SK-N-SH (cell line): ENCODE measurements around the gene BNC2. TPM values are rescaled to one million over a fixed set of nuclear protein-coding genes. Genes with fewer than 3 reads are reported as not detected.

Experiments
- CTCF ChIA-PET: fragments of 300-600, 350-600 bp; formaldehyde crosslinking; extraction: SDS; loops from one replicate; lab custom pipeline; 2021; lab: Yijun Ruan, JAX
- POLR2A ChIA-PET: fragments of 350-600 bp; sonication (Branson Sonifier 250); formaldehyde crosslinking; extraction: SDS; loops from one replicate; lab custom pipeline; 2020; ENCODE audit warnings: antibody characterized with exemption, inconsistent platforms; lab: Yijun Ruan, JAX
- DNase-seq: peaks from one replicate; pipeline ENCODE4 v3.0.0; 2012
- H2AFZ ChIP-seq: fragments of 200-600 bp; sonication (generic); 2 replicates; pipeline ENCODE4 v1.8.1; 2016; ENCODE audit warnings: antibody characterized with exemption, mild to moderate bottlenecking, low read depth
- H3F3A ChIP-seq: fragments of 200-600 bp; sonication (generic); replicated peaks from 2 replicates; pipeline ENCODE3; 2016; ENCODE audit warnings: antibody characterized with exemption, mild to moderate bottlenecking; ENCODE audit not compliant: insufficient read depth
- H3K27ac ChIP-seq, 2 experiments: fragments of 200-500 bp in 1 of 2; fragments of 200-600 bp in 1 of 2; sonication (Bioruptor generic) in 1 of 2; sonication (generic), shearing (Covaris generic) in 1 of 2; 2 replicates each; pipeline versions ENCODE4 v1.5.1 to v1.6.1; 2014 to 2016; ENCODE audit warnings: low read depth in 2 of 2, inconsistent platforms in 1 of 2, low read length in 1 of 2, mild to moderate bottlenecking in 1 of 2, mixed read lengths in 1 of 2
- H3K27me3 ChIP-seq: fragments of 200-600 bp; sonication (generic), shearing (Covaris generic); 2 replicates; pipeline ENCODE4 v1.6.1; 2016; ENCODE audit warnings: mixed run types; ENCODE audit not compliant: insufficient read depth
- H3K36me3 ChIP-seq, 2 experiments: fragments of 200-500 bp in 1 of 2; fragments of 200-600 bp in 1 of 2; sonication (Bioruptor generic) in 1 of 2; sonication (generic) in 1 of 2; replicated peaks in 1 of 2; 2 replicates each; pipeline versions ENCODE3 to v1.5.1; 2014 to 2016; ENCODE audit warnings: low read length in 1 of 2, mild to moderate bottlenecking in 1 of 2; ENCODE audit not compliant: insufficient read depth in 2 of 2, control insufficient read depth in 1 of 2
- H3K4me1 ChIP-seq, 2 experiments: fragments of 200-500 bp in 1 of 2; fragments of 200-600 bp in 1 of 2; sonication (Bioruptor generic) in 1 of 2; sonication (generic), shearing (Covaris generic) in 1 of 2; 2 replicates each; pipeline versions ENCODE4 v1.5.1 to v1.6.1; 2014 to 2016; ENCODE audit warnings: low read depth in 1 of 2, low read length in 1 of 2, mixed run types in 1 of 2; ENCODE audit not compliant: insufficient read depth in 2 of 2, control insufficient read depth in 1 of 2
- H3K4me2 ChIP-seq: fragments of 200-600 bp; sonication (generic), shearing (Covaris generic); 2 replicates; pipeline ENCODE4 v1.6.1; 2017; ENCODE audit warnings: mixed run types
- H3K4me3 ChIP-seq, 2 experiments: fragments of 200-500 bp in 1 of 2; fragments of 200-600 bp in 1 of 2; sonication (Bioruptor generic) in 1 of 2; sonication (generic), shearing (Covaris generic) in 1 of 2; 2 replicates each; pipeline versions ENCODE4 v1.5.1 to v1.8.1; 2014 to 2016; ENCODE audit warnings: low read depth in 2 of 2, inconsistent platforms in 1 of 2, low read length in 1 of 2, mild to moderate bottlenecking in 1 of 2, mixed read lengths in 1 of 2, moderate library complexity in 1 of 2
- H3K79me2 ChIP-seq: fragments of 200-600 bp; sonication (generic); 2 replicates; pipeline ENCODE4 v1.8.1; 2017; ENCODE audit warnings: mild to moderate bottlenecking; ENCODE audit not compliant: insufficient read depth
- H3K9ac ChIP-seq: fragments of 200-600 bp; sonication (generic); 2 replicates; pipeline ENCODE4 v1.6.1; 2017; ENCODE audit warnings: mixed run types
- H3K9me2 ChIP-seq: fragments of 200-600 bp; sonication (generic); 2 replicates; pipeline ENCODE4 v1.6.1; 2017; ENCODE audit warnings: mixed run types
- H3K9me3 ChIP-seq: fragments of 200-600 bp; sonication (generic); 2 replicates; pipeline ENCODE4 v1.6.1; 2017; ENCODE audit warnings: mixed run types, mild to moderate bottlenecking, moderate library complexity
- H4K20me1 ChIP-seq: fragments of 200-600 bp; sonication (generic); 2 replicates; pipeline ENCODE4 v1.6.1; 2017; ENCODE audit warnings: mild to moderate bottlenecking, mixed run types; ENCODE audit not compliant: insufficient read depth
- CHD2 ChIP-seq: fragments of 150-350 bp; IDR thresholded peaks from 2 replicates; pipeline ENCODE4 v1.6.1; 2018; ENCODE audit warnings: low read length; ENCODE audit not compliant: partially characterized antibody
- ELF1 ChIP-seq: IDR thresholded peaks from 2 replicates; pipeline ENCODE4 v1.4.0; 2012
- EP300 ChIP-seq, 2 experiments: IDR thresholded peaks; 2 replicates each; pipeline versions ENCODE4 v1.4.0 to v1.6.1; 2012; ENCODE audit warnings: borderline replicate concordance in 1 of 2, low read depth in 1 of 2, low read length in 1 of 2
- EZH2phosphoT487 ChIP-seq: fragments of 200-600 bp; sonication (generic); IDR thresholded peaks from 2 replicates; pipeline ENCODE4 v1.6.1; 2017; ENCODE audit warnings: low read depth, mixed run types, mild to moderate bottlenecking, antibody characterized with exemption, moderate library complexity, borderline replicate concordance
- FOXM1 ChIP-seq: IDR thresholded peaks from 2 replicates; pipeline ENCODE4 v1.4.0; 2012; ENCODE audit warnings: low read depth, mild to moderate bottlenecking
- GABPA ChIP-seq: IDR thresholded peaks from 2 replicates; pipeline ENCODE4 v1.4.0; 2012; ENCODE audit warnings: low read depth, mild to moderate bottlenecking
- IRF3 ChIP-seq: fragments of 150-350 bp; IDR thresholded peaks from 2 replicates; pipeline ENCODE4 v1.6.1; 2016; ENCODE audit warnings: mild to moderate bottlenecking, low read depth, low read length
- JUND ChIP-seq: IDR thresholded peaks from 2 replicates; pipeline ENCODE4 v1.4.0; 2012
- MXI1 ChIP-seq: IDR thresholded peaks from 2 replicates; pipeline ENCODE4 v1.6.1; 2012; ENCODE audit warnings: mild to moderate bottlenecking, low read depth, low read length, improper control_type of control experiment
- NRF1 ChIP-seq: IDR thresholded peaks from 2 replicates; pipeline ENCODE4 v1.6.1; 2012; ENCODE audit warnings: low read depth, mild to moderate bottlenecking, low read length
- RCOR1 ChIP-seq: fragments of 150-350 bp; IDR thresholded peaks from 2 replicates; pipeline ENCODE4 v1.6.1; 2017; ENCODE audit warnings: antibody characterized with exemption, low read length
- RFX5 ChIP-seq: IDR thresholded peaks from 2 replicates; pipeline ENCODE4 v1.6.1; 2012; ENCODE audit warnings: mild to moderate bottlenecking, improper control_type of control experiment, low read length
- RXRA ChIP-seq: IDR thresholded peaks from 2 replicates; pipeline ENCODE4 v1.4.0; 2012; ENCODE audit warnings: low read depth, mild to moderate bottlenecking, borderline replicate concordance
- SMC3 ChIP-seq: IDR thresholded peaks from 2 replicates; pipeline ENCODE4 v1.6.1; 2012; ENCODE audit warnings: low read depth, low read length, improper control_type of control experiment
- TEAD4 ChIP-seq: IDR thresholded peaks from 2 replicates; pipeline ENCODE4 v1.4.0; 2012; ENCODE audit warnings: mild to moderate bottlenecking, borderline replicate concordance; ENCODE audit not compliant: insufficient read depth
- WGBS: methylation state at CpG from one replicate; pipeline ENCODE4 v1.1.6; 2017; ENCODE audit warnings: low lambda C conversion rate; 5-methylcytosine and 5-hydroxymethylcytosine counted together
- polyA plus RNA-seq, 3 experiments: library from polyadenylated mRNA; depleted of rRNA; stranded (reverse); fragments of >200 nt; gene quantifications; 2 replicates each; pipeline ENCODE4 v1.2.3, GENCODE V29; 2012
- TF ChIP-seq, protein P1 (sequence below): fragments of 200-600 bp; sonication (generic); IDR thresholded peaks from 2 replicates; pipeline ENCODE4 v1.6.1; 2017; ENCODE audit warnings: antibody characterized with exemption, mild to moderate bottlenecking, moderate library complexity
- TF ChIP-seq, protein P2 (sequence below): IDR thresholded peaks from 2 replicates; pipeline ENCODE4 v1.6.1; 2012; ENCODE audit warnings: mild to moderate bottlenecking, low read depth, low read length, moderate library complexity
- TF ChIP-seq, protein P3 (sequence below): IDR thresholded peaks from 2 replicates; pipeline ENCODE4 v1.4.0; 2012; ENCODE audit warnings: low read depth

The BNC2 gene
- polyA plus RNA-seq, 1 of the 3 experiments (the other 2 are of a cell fraction), result 8.8 TPM

DNA sequence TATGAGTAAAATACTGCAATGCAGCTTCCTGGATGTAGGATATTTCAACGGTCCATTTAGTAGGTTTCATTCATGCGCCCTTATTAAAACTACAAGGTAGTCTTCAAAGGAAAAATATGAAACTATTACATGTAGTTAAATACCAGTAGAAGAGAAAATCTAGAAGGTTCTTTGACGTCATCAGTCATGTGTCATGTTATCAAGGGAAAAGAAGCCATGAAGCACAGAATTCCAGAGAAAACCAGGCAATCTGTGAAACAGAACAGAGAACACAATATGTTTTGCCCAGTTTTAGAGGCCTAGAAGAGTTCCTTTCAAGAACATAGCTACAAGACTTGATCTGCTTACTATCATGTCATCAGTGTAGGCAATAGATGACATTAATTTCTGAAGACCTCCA lies 38.4 kb downstream of the BNC2 start:
- Histone ChIP-seq H3K36me3 (no peaks in the 10 kb centered on the region), H3K27ac (no peak overlapping the region), H3K4me3 (no peak overlapping the region), H3K9me2 (no peaks in the 10 kb centered on the region), H3F3A (peaks cover 11% of the 10 kb centered on the region), H2AFZ (no peak overlapping the region), H3K4me1 (peaks cover 0 to 8% of the 10 kb centered on the region in 2 experiments; a peak in 2 of 4 replicates), H3K79me2 (peaks cover 47% of the 10 kb centered on the region), H4K20me1 (no peaks in the 10 kb centered on the region), H3K9me3 (no peaks in the 10 kb centered on the region), H3K27me3 (no peaks in the 10 kb centered on the region), H3K4me2 (no peak overlapping the region), H3K9ac (no peak overlapping the region)
- WGBS, result 97% methylated on average over 3 of the region's 3 CpGs
- DNase-seq, result no peak
- POLR2A ChIA-PET, result no interaction called here
- TF ChIP-seq EP300 (IDR thresholded peaks at IDR 0.05; ENCODE audit: borderline replicate concordance in 1 of 2, low read depth in 1 of 2, low read length in 1 of 2), result no peak
- TF ChIP-seq TEAD4, result no peak
- no peak for TF ChIP-seq RCOR1
- no peak for TF ChIP-seq EZH2phosphoT487
- TF ChIP-seq, protein P1, sequence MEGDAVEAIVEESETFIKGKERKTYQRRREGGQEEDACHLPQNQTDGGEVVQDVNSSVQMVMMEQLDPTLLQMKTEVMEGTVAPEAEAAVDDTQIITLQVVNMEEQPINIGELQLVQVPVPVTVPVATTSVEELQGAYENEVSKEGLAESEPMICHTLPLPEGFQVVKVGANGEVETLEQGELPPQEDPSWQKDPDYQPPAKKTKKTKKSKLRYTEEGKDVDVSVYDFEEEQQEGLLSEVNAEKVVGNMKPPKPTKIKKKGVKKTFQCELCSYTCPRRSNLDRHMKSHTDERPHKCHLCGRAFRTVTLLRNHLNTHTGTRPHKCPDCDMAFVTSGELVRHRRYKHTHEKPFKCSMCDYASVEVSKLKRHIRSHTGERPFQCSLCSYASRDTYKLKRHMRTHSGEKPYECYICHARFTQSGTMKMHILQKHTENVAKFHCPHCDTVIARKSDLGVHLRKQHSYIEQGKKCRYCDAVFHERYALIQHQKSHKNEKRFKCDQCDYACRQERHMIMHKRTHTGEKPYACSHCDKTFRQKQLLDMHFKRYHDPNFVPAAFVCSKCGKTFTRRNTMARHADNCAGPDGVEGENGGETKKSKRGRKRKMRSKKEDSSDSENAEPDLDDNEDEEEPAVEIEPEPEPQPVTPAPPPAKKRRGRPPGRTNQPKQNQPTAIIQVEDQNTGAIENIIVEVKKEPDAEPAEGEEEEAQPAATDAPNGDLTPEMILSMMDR, result no peak
- no peak for TF ChIP-seq MXI1
- TF ChIP-seq RXRA, result no peak
- TF ChIP-seq JUND, result no peak
- no peak for TF ChIP-seq CHD2
- TF ChIP-seq, protein P2, sequence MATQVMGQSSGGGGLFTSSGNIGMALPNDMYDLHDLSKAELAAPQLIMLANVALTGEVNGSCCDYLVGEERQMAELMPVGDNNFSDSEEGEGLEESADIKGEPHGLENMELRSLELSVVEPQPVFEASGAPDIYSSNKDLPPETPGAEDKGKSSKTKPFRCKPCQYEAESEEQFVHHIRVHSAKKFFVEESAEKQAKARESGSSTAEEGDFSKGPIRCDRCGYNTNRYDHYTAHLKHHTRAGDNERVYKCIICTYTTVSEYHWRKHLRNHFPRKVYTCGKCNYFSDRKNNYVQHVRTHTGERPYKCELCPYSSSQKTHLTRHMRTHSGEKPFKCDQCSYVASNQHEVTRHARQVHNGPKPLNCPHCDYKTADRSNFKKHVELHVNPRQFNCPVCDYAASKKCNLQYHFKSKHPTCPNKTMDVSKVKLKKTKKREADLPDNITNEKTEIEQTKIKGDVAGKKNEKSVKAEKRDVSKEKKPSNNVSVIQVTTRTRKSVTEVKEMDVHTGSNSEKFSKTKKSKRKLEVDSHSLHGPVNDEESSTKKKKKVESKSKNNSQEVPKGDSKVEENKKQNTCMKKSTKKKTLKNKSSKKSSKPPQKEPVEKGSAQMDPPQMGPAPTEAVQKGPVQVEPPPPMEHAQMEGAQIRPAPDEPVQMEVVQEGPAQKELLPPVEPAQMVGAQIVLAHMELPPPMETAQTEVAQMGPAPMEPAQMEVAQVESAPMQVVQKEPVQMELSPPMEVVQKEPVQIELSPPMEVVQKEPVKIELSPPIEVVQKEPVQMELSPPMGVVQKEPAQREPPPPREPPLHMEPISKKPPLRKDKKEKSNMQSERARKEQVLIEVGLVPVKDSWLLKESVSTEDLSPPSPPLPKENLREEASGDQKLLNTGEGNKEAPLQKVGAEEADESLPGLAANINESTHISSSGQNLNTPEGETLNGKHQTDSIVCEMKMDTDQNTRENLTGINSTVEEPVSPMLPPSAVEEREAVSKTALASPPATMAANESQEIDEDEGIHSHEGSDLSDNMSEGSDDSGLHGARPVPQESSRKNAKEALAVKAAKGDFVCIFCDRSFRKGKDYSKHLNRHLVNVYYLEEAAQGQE, result no peak
- TF ChIP-seq SMC3, result no peak
- TF ChIP-seq FOXM1, result no peak
- no peak for TF ChIP-seq NRF1
- TF ChIP-seq, protein P3, sequence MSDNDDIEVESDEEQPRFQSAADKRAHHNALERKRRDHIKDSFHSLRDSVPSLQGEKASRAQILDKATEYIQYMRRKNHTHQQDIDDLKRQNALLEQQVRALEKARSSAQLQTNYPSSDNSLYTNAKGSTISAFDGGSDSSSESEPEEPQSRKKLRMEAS, result no peak
- no peak for TF ChIP-seq ELF1
- no peak for TF ChIP-seq GABPA
- no peak for TF ChIP-seq RFX5
- TF ChIP-seq IRF3, result no peak
- TF ChIP-seq, all 33 proteins: peak for 0
- CTCF ChIA-PET, result interaction anchor here (0.8 kb wide), 1 partner anchor 27 kb away, joined by 3 read pairs; no protein-coding TSS in a partner anchor
